ENCODE data around the gene MRPL52. TPM values are rescaled to one million over a fixed set of nuclear protein-coding genes. Genes with fewer than 3 reads are reported as not detected.

MRPL52 gene
- total RNA-seq, 2 donors from 2014 or later, result 192 to 204 TPM

- Histone ChIP-seq H3K4me1 (ENCODE audit: control insufficient read depth, insufficient read depth, low read length) (peaks cover 7% of the 10 kb centered on the region), H3K9me3 (ENCODE audit: control insufficient read depth, low read length) (no peaks in the 10 kb centered on the region), H3K4me3 (ENCODE audit: low read length) (peak overlapping the region; percentile 95), H3K36me3 (ENCODE audit: control insufficient read depth, insufficient read depth, low read length) (peaks cover 57% of the 10 kb centered on the region), H3K27me3 (ENCODE audit: control insufficient read depth, insufficient read depth, low read length, poor library complexity, severe bottlenecking) (no peaks in the 10 kb centered on the region), H3K9ac (ENCODE audit: extremely low read depth, low read length, poor library complexity, severe bottlenecking) (no peak overlapping the region), H3K27ac (ENCODE audit: low read depth, low read length) (peak overlapping the region; percentile 41)
- peaks cover 23% of the 10 kb centered on the region for H3K4me1 Mint-ChIP-seq
- no peak for DNase-seq
- H3K36me3 Mint-ChIP-seq (ENCODE audit: low read depth), result peaks cover 45% of the 10 kb centered on the region
- 91 to 95% methylated on average over 3 of the region's 3 CpGs for WGBS, 2 experiments (ENCODE audit: insufficient coverage in 1 of 2, insufficient read length in 1 of 2)
- H3K4me3 Mint-ChIP-seq, result peak overlapping the region; percentile 100
- H3K9me3 Mint-ChIP-seq, result no peaks in the 10 kb centered on the region
- TF ChIP-seq, protein P1, sequence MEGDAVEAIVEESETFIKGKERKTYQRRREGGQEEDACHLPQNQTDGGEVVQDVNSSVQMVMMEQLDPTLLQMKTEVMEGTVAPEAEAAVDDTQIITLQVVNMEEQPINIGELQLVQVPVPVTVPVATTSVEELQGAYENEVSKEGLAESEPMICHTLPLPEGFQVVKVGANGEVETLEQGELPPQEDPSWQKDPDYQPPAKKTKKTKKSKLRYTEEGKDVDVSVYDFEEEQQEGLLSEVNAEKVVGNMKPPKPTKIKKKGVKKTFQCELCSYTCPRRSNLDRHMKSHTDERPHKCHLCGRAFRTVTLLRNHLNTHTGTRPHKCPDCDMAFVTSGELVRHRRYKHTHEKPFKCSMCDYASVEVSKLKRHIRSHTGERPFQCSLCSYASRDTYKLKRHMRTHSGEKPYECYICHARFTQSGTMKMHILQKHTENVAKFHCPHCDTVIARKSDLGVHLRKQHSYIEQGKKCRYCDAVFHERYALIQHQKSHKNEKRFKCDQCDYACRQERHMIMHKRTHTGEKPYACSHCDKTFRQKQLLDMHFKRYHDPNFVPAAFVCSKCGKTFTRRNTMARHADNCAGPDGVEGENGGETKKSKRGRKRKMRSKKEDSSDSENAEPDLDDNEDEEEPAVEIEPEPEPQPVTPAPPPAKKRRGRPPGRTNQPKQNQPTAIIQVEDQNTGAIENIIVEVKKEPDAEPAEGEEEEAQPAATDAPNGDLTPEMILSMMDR (conservative IDR thresholded peaks at IDR 0.05), result no peak
- peak overlapping the region; percentile 98 for H3K27ac Mint-ChIP-seq
- H3K27me3 Mint-ChIP-seq (ENCODE audit: insufficient read depth), result no peaks in the 10 kb centered on the region
Measured at GRCh38 chr14:22835505-22835904, 5.8 kb downstream of the MRPL52 start.

GRCh38 chr14:22836301-22837113 is 6.8 kb downstream of the MRPL52 start, which contains the start of gene MMP14:
TSS of gene MMP14 (plus strand) at chr14:22836585. CDS start at chr14:22836818, 233 bp downstream.
- Mint-ChIP-seq H3K27ac (peak within 1 kb of the TSS; percentile 98), H3K4me1 (peaks cover 19% of the 10 kb centered on the region), H3K4me3 (peak within 1 kb of the TSS; percentile 100), H3K36me3 (ENCODE audit: low read depth) (peaks cover 47% of the 10 kb centered on the region), H3K9me3 (no peaks in the 10 kb centered on the region), H3K27me3 (ENCODE audit: insufficient read depth) (no peaks in the 10 kb centered on the region)
- Histone ChIP-seq H3K36me3 (ENCODE audit: control insufficient read depth, insufficient read depth, low read length) (peaks cover 59% of the 10 kb centered on the region), H3K4me1 (ENCODE audit: control insufficient read depth, insufficient read depth, low read length) (peaks cover 7% of the 10 kb centered on the region), H3K4me3 (ENCODE audit: low read length) (peak within 1 kb of the TSS; percentile 95), H3K9me3 (ENCODE audit: control insufficient read depth, low read length) (no peaks in the 10 kb centered on the region), H3K9ac (ENCODE audit: extremely low read depth, low read length, poor library complexity, severe bottlenecking) (peak within 1 kb of the TSS; percentile 98), H3K27ac (ENCODE audit: low read depth, low read length) (peak within 1 kb of the TSS; percentile 71), H3K27me3 (ENCODE audit: control insufficient read depth, insufficient read depth, low read length, poor library complexity, severe bottlenecking) (no peaks in the 10 kb centered on the region)
- DNase-seq, result peak; percentile 87
- WGBS, 2 experiments (ENCODE audit: insufficient coverage in 1 of 2, insufficient read length in 1 of 2), result 1 to 2% methylated on average over 12 to 46 of the region's 46 CpGs
- TF ChIP-seq, protein P1 (conservative IDR thresholded peaks at IDR 0.05), result peak; percentile 64

DNA sequence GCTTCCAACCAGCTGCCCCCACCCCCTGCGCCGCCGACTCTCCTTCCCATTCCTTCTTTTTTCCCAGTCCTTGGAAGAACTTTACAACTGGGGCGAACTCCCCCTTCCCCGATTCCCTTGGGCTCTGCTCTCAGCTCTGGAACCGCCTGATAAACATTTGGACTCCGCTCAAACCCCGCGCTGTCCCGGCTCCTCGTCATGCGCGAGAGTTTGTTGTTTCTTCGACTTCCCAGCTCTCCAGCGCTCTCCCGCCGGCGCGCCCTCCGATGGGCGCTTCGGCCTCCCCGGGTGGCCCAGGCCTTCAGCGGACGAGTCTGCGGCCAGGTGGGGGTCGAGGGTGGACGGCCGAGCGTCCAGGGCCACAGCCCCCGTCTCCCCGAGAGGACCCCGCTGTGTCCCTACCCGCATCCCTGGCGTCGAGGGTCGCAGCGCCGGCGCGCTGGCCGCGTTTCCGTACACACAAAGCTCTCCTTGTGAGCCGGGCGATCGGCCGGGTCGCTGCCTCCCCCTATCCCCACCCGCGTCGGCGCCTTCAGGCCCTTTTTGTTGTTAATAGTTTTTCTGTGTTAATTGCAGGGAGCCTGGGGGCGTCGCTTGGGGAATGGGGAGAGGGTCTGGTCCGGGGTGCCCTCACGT is 7.5 kb downstream of the MRPL52 start:
- Mint-ChIP-seq H3K4me3 (peak overlapping the region; percentile 100), H3K27me3 (ENCODE audit: insufficient read depth) (no peaks in the 10 kb centered on the region), H3K27ac (peak overlapping the region; percentile 98), H3K9me3 (no peaks in the 10 kb centered on the region), H3K36me3 (ENCODE audit: low read depth) (peaks cover 49% of the 10 kb centered on the region), H3K4me1 (peaks cover 19% of the 10 kb centered on the region)
- no peaks in the 10 kb centered on the region for H3K9me3 ChIP-seq (ENCODE audit: control insufficient read depth, low read length)
- peaks cover 7% of the 10 kb centered on the region for H3K4me1 ChIP-seq (ENCODE audit: control insufficient read depth, insufficient read depth, low read length)
- DNase-seq, result peak; percentile 80
- no peaks in the 10 kb centered on the region for H3K27me3 ChIP-seq (ENCODE audit: control insufficient read depth, insufficient read depth, low read length, poor library complexity, severe bottlenecking)
- H3K4me3 ChIP-seq (ENCODE audit: low read length), result peak overlapping the region; percentile 95
- peak overlapping the region; percentile 98 for H3K9ac ChIP-seq (ENCODE audit: extremely low read depth, low read length, poor library complexity, severe bottlenecking)
- TF ChIP-seq, protein P1 (conservative IDR thresholded peaks at IDR 0.05), result no peak
- WGBS, 2 experiments (ENCODE audit: insufficient coverage in 1 of 2, insufficient read length in 1 of 2), result 0 to 2% methylated on average over 4 to 57 of the region's 57 CpGs
- H3K27ac ChIP-seq (ENCODE audit: low read depth, low read length), result peak overlapping the region; percentile 71
- peaks cover 59% of the 10 kb centered on the region for H3K36me3 ChIP-seq (ENCODE audit: control insufficient read depth, insufficient read depth, low read length)
